Effector memory CD4-positive, alpha-beta T cell (primary cell): ENCODE measurements around the gene SKIL.

Experiments used
- DNase-seq, 3 donors: peaks; one replicate each; pipeline ENCODE4 v3.0.0-alpha.2; 2020
- H3K27ac ChIP-seq: 2 replicates; pipeline ENCODE4 v1.7.0; 2013; ENCODE audit warnings: mild to moderate bottlenecking, low read length, moderate library complexity; ENCODE audit not compliant: insufficient read depth, poor library complexity, severe bottlenecking
- H3K27me3 ChIP-seq: replicated peaks from 2 replicates; pipeline ENCODE4 v1.7.0; 2013; ENCODE audit warnings: mild to moderate bottlenecking, low read length; ENCODE audit not compliant: insufficient read depth, control insufficient read depth, poor library complexity, severe bottlenecking
- H3K36me3 ChIP-seq: 2 replicates; pipeline ENCODE4 v1.7.0; 2013; ENCODE audit warnings: mild to moderate bottlenecking, low read length, moderate library complexity; ENCODE audit not compliant: control insufficient read depth, insufficient read depth
- H3K4me1 ChIP-seq: 2 replicates; pipeline ENCODE4 v1.7.0; 2013; ENCODE audit warnings: low read length, mild to moderate bottlenecking; ENCODE audit not compliant: control insufficient read depth, insufficient read depth, poor library complexity, severe bottlenecking
- H3K4me3 ChIP-seq: 2 replicates; pipeline ENCODE4 v1.7.0; 2013; ENCODE audit warnings: low read length, low read depth, mild to moderate bottlenecking; ENCODE audit not compliant: insufficient read depth, poor library complexity, severe bottlenecking
- H3K9me3 ChIP-seq: 2 replicates; pipeline ENCODE4 v1.7.0; 2013; ENCODE audit warnings: mild to moderate bottlenecking, low read length, moderate library complexity; ENCODE audit not compliant: control insufficient read depth

SKIL gene

GRCh38 chr3:170386468-170386867 lies 29.0 kb downstream of the SKIL start:
- no peaks in the 10 kb centered on the region for H3K4me1 ChIP-seq
- no peak overlapping the region for H3K27ac ChIP-seq
- H3K9me3 ChIP-seq: no peaks in the 10 kb centered on the region
- H3K36me3 ChIP-seq: peaks cover 20% of the 10 kb centered on the region
- no peak for DNase-seq
- H3K27me3 ChIP-seq: no peaks in the 10 kb centered on the region
- no peak overlapping the region for H3K4me3 ChIP-seq

- H3K27ac ChIP-seq: no peak overlapping the region
- no peaks in the 10 kb centered on the region for H3K9me3 ChIP-seq
- no peak overlapping the region for H3K4me3 ChIP-seq
- H3K36me3 ChIP-seq: peaks cover 19% of the 10 kb centered on the region
- no peaks in the 10 kb centered on the region for H3K4me1 ChIP-seq
- no peaks in the 10 kb centered on the region for H3K27me3 ChIP-seq
- no peak for DNase-seq
Observed at GRCh38 chr3:170387950-170388349, 30.4 kb downstream of the SKIL start.

DNA sequence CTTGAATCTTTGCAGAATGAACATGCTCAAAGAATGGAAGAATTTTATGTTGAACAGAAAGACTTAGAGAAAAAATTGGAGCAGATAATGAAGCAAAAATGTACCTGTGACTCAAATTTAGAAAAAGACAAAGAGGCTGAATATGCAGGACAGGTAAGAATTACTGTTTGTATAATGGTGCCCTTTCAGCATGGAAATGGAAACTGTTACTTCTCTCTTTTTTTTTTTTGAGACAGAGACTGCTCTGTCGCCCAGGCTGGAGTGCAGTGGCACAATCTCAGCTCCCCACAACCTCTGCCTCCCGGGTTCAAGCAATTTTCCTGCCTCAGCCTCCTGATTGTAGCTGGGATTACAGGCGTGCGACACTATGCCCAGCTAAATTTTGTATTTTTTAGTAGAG lies 33.6 kb downstream of the SKIL start:
- Histone ChIP-seq H3K4me1 (no peaks in the 10 kb centered on the region), H3K36me3 (peaks cover 10% of the 10 kb centered on the region), H3K4me3 (no peak overlapping the region), H3K27me3 (no peaks in the 10 kb centered on the region), H3K27ac (no peak overlapping the region), H3K9me3 (no peaks in the 10 kb centered on the region)
- DNase-seq: no peak

GRCh38 chr3:170397685-170398084 lies 40.2 kb downstream of the SKIL start:
- no peak for DNase-seq
- Histone ChIP-seq H3K4me3 (no peak overlapping the region), H3K36me3 (no peaks in the 10 kb centered on the region), H3K4me1 (no peaks in the 10 kb centered on the region), H3K9me3 (no peaks in the 10 kb centered on the region), H3K27me3 (no peaks in the 10 kb centered on the region), H3K27ac (no peak overlapping the region)

DNA sequence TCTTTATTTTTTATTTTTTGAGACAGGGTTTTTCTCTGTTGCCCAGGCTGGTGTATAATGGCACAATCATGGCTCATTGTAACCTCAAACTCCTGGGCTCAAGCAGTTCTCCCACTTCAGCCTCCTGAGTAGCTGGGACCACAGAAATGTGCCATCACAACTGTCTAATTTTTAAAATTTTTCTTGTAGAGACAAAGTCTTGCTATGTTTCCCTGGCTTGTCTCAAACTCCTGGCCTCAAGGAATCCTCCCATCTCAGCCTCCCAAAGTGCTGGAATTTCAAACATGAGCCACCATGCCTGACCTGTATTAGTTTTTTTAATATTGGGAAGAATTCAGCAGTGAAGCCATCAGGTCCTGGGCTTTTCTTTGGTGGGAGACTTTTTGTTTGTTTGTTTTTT lies 47.6 kb downstream of the SKIL start:
- Histone ChIP-seq H3K36me3 (no peaks in the 10 kb centered on the region), H3K27me3 (no peaks in the 10 kb centered on the region), H3K4me3 (no peak overlapping the region), H3K4me1 (no peaks in the 10 kb centered on the region), H3K27ac (no peak overlapping the region), H3K9me3 (no peaks in the 10 kb centered on the region)
- DNase-seq: no peak

DNA sequence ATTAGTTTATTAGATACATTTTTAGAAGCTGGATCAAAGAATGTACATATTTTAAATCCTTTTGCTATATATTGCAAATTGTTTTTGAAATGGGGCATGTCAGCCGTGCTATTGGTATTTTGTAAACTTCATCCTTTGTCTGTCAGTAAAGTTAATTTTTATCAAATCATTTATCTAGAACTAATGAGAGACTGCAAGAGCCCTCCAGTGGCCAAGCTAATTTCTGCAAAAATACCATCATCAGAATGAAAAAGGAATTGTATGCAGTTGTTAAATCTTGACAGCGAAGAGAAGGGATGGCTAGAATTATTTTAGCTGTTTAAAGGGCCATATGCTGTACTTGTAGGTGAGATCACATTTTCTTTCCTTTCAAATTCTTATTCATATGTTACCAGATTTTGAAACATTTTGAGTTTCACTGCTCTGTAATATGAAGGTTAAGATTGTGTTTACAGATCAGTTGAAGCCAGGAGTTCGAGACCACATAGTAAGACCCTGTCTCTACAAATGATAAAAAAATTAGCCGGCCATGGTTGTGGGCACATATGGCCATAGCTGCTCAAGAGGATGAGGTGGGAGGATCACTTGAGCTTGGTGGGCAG lies 53.0 kb downstream of the SKIL start:
- Histone ChIP-seq H3K36me3 (no peaks in the 10 kb centered on the region), H3K4me1 (no peaks in the 10 kb centered on the region), H3K27me3 (no peaks in the 10 kb centered on the region), H3K9me3 (no peaks in the 10 kb centered on the region), H3K4me3 (no peak overlapping the region), H3K27ac (no peak overlapping the region)
- no peak for DNase-seq

- Histone ChIP-seq H3K9me3 (no peaks in the 10 kb centered on the region), H3K4me1 (peaks cover under 1% of the 10 kb centered on the region), H3K36me3 (no peaks in the 10 kb centered on the region), H3K4me3 (no peak overlapping the region), H3K27ac (no peak overlapping the region), H3K27me3 (peaks cover 2% of the 10 kb centered on the region)
- DNase-seq: no peak
Observed at GRCh38 chr3:170413291-170413690, 55.8 kb downstream of the SKIL start.

- H3K4me1 ChIP-seq: peaks cover 10% of the 10 kb centered on the region
- peak in 1 of 3 donors; percentile 8 for DNase-seq
- peaks cover 11% of the 10 kb centered on the region for H3K27me3 ChIP-seq
- no peak overlapping the region for H3K4me3 ChIP-seq
- no peak overlapping the region for H3K27ac ChIP-seq
- no peaks in the 10 kb centered on the region for H3K36me3 ChIP-seq
- H3K9me3 ChIP-seq: no peaks in the 10 kb centered on the region
Observed at GRCh38 chr3:170414202-170414663, 56.7 kb downstream of the SKIL start.

- DNase-seq: no peak
- H3K27ac ChIP-seq: no peak overlapping the region
Observed at GRCh38 chr3:170417090-170417489, 59.6 kb downstream of the SKIL start.

DNA sequence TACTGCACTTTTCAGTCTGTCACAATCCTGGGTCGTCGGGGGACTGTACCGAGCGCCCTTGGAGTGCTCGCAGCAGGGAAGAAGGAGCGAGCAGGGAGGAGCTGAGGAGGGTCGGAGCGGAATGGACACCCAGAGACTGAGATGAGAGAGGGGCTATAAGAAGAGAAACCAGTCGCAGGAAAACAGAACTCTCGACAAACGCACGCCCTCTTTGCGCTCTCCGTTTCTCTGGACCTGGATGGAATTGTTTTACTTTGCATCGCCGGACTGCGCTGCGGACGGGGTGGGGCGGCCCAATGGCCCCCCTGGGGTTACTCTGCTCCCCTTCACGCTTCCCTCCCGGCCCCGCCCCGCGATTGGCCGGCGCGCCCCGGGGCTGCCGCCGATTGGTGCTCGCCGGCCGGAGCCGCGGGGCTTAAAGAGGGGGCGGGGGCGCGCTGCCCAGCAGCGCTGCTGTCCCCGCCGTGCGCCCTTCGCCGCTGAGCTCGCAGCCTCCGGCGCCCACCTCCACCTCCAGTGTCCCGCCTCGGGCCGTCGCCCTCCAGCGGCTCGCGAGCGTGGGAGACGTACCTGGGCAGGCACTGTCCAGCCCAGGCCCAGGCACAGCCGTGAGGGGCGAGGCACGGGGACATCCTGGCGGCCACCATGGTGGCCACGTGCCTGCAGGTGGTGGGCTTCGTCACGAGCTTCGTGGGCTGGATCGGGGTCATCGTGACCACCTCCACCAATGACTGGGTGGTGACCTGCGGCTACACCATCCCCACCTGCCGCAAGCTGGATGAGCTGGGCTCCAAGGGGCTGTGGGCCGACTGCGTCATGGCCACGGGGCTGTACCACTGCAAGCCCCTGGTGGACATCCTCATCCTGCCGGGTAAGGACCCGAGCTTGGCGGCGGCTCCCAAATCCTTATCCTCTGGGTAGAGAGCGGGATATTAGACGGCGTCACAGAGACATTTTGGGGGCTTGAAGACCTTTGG lies 61.2 kb downstream of the SKIL start, which contains the start of gene CLDN11:
CLDN11 (plus strand) TSS at position 447 of the 977 bp plus-strand sequence; CDS start at position 646, 199 bp downstream.
- no peaks in the 10 kb centered on the region for H3K9me3 ChIP-seq
- peaks cover 19% of the 10 kb centered on the region for H3K4me1 ChIP-seq
- no peaks in the 10 kb centered on the region for H3K36me3 ChIP-seq
- H3K27me3 ChIP-seq: peaks cover 24% of the 10 kb centered on the region
- DNase-seq: no peak
- peak within 1 kb of the TSS; percentile 28 for H3K4me3 ChIP-seq
- no peak within 1 kb of the TSS for H3K27ac ChIP-seq

More at GRCh38 chr3:170417090-170417489, 59.6 kb downstream of the SKIL start:
- H3K4me3 ChIP-seq: no peak overlapping the region
- H3K4me1 ChIP-seq: peaks cover 19% of the 10 kb centered on the region
- H3K9me3 ChIP-seq: no peaks in the 10 kb centered on the region
- H3K36me3 ChIP-seq: no peaks in the 10 kb centered on the region
- peaks cover 24% of the 10 kb centered on the region for H3K27me3 ChIP-seq
